SK-N-SH (cell line): Measurements from ENCODE around the gene APH1B. TPM values are rescaled to one million over a fixed set of nuclear protein-coding genes. Genes with fewer than 3 reads are reported as not detected.

Experiments
- CTCF ChIA-PET: fragments of 300-600, 350-600 bp; formaldehyde crosslinking; extraction: SDS; loops from one replicate; lab custom pipeline; 2021; lab: Yijun Ruan, JAX
- POLR2A ChIA-PET: fragments of 350-600 bp; sonication (Branson Sonifier 250); formaldehyde crosslinking; extraction: SDS; loops from one replicate; lab custom pipeline; 2020; ENCODE audit warnings: antibody characterized with exemption, inconsistent platforms; lab: Yijun Ruan, JAX
- DNase-seq: peaks from one replicate; pipeline ENCODE4 v3.0.0; 2012
- H2AFZ ChIP-seq: fragments of 200-600 bp; sonication (generic); 2 replicates; pipeline ENCODE4 v1.8.1; 2016; ENCODE audit warnings: antibody characterized with exemption, mild to moderate bottlenecking, low read depth
- H3F3A ChIP-seq: fragments of 200-600 bp; sonication (generic); replicated peaks from 2 replicates; pipeline ENCODE3; 2016; ENCODE audit warnings: antibody characterized with exemption, mild to moderate bottlenecking; ENCODE audit not compliant: insufficient read depth
- H3K27ac ChIP-seq, 2 experiments: fragments of 200-500 bp in 1 of 2; fragments of 200-600 bp in 1 of 2; sonication (Bioruptor generic) in 1 of 2; sonication (generic), shearing (Covaris generic) in 1 of 2; 2 replicates each; pipeline versions ENCODE4 v1.5.1 to v1.6.1; 2014 to 2016; ENCODE audit warnings: low read depth in 2 of 2, inconsistent platforms in 1 of 2, low read length in 1 of 2, mild to moderate bottlenecking in 1 of 2, mixed read lengths in 1 of 2
- H3K27me3 ChIP-seq: fragments of 200-600 bp; sonication (generic), shearing (Covaris generic); 2 replicates; pipeline ENCODE4 v1.6.1; 2016; ENCODE audit warnings: mixed run types; ENCODE audit not compliant: insufficient read depth
- H3K36me3 ChIP-seq, 2 experiments: fragments of 200-500 bp in 1 of 2; fragments of 200-600 bp in 1 of 2; sonication (Bioruptor generic) in 1 of 2; sonication (generic) in 1 of 2; replicated peaks in 1 of 2; 2 replicates each; pipeline versions ENCODE3 to v1.5.1; 2014 to 2016; ENCODE audit warnings: low read length in 1 of 2, mild to moderate bottlenecking in 1 of 2; ENCODE audit not compliant: insufficient read depth in 2 of 2, control insufficient read depth in 1 of 2
- H3K4me1 ChIP-seq, 2 experiments: fragments of 200-500 bp in 1 of 2; fragments of 200-600 bp in 1 of 2; sonication (Bioruptor generic) in 1 of 2; sonication (generic), shearing (Covaris generic) in 1 of 2; 2 replicates each; pipeline versions ENCODE4 v1.5.1 to v1.6.1; 2014 to 2016; ENCODE audit warnings: low read depth in 1 of 2, low read length in 1 of 2, mixed run types in 1 of 2; ENCODE audit not compliant: insufficient read depth in 2 of 2, control insufficient read depth in 1 of 2
- H3K4me2 ChIP-seq: fragments of 200-600 bp; sonication (generic), shearing (Covaris generic); 2 replicates; pipeline ENCODE4 v1.6.1; 2017; ENCODE audit warnings: mixed run types
- H3K4me3 ChIP-seq, 2 experiments: fragments of 200-500 bp in 1 of 2; fragments of 200-600 bp in 1 of 2; sonication (Bioruptor generic) in 1 of 2; sonication (generic), shearing (Covaris generic) in 1 of 2; 2 replicates each; pipeline versions ENCODE4 v1.5.1 to v1.8.1; 2014 to 2016; ENCODE audit warnings: low read depth in 2 of 2, inconsistent platforms in 1 of 2, low read length in 1 of 2, mild to moderate bottlenecking in 1 of 2, mixed read lengths in 1 of 2, moderate library complexity in 1 of 2
- H3K79me2 ChIP-seq: fragments of 200-600 bp; sonication (generic); 2 replicates; pipeline ENCODE4 v1.8.1; 2017; ENCODE audit warnings: mild to moderate bottlenecking; ENCODE audit not compliant: insufficient read depth
- H3K9ac ChIP-seq: fragments of 200-600 bp; sonication (generic); 2 replicates; pipeline ENCODE4 v1.6.1; 2017; ENCODE audit warnings: mixed run types
- H3K9me2 ChIP-seq: fragments of 200-600 bp; sonication (generic); 2 replicates; pipeline ENCODE4 v1.6.1; 2017; ENCODE audit warnings: mixed run types
- H3K9me3 ChIP-seq: fragments of 200-600 bp; sonication (generic); 2 replicates; pipeline ENCODE4 v1.6.1; 2017; ENCODE audit warnings: mixed run types, mild to moderate bottlenecking, moderate library complexity
- H4K20me1 ChIP-seq: fragments of 200-600 bp; sonication (generic); 2 replicates; pipeline ENCODE4 v1.6.1; 2017; ENCODE audit warnings: mild to moderate bottlenecking, mixed run types; ENCODE audit not compliant: insufficient read depth
- EP300 ChIP-seq, 2 experiments: IDR thresholded peaks; 2 replicates each; pipeline versions ENCODE4 v1.4.0 to v1.6.1; 2012; ENCODE audit warnings: borderline replicate concordance in 1 of 2, low read depth in 1 of 2, low read length in 1 of 2
- GABPA ChIP-seq: IDR thresholded peaks from 2 replicates; pipeline ENCODE4 v1.4.0; 2012; ENCODE audit warnings: low read depth, mild to moderate bottlenecking
- GATA2 ChIP-seq: sonication (generic); formaldehyde crosslinking; IDR thresholded peaks from 2 replicates; pipeline ENCODE4 v1.5.0; 2020; ENCODE audit warnings: mild to moderate bottlenecking, missing genetic modification reagents
- RCOR1 ChIP-seq: fragments of 150-350 bp; IDR thresholded peaks from 2 replicates; pipeline ENCODE4 v1.6.1; 2017; ENCODE audit warnings: antibody characterized with exemption, low read length
- SMC3 ChIP-seq: IDR thresholded peaks from 2 replicates; pipeline ENCODE4 v1.6.1; 2012; ENCODE audit warnings: low read depth, low read length, improper control_type of control experiment
- TCF12 ChIP-seq: IDR thresholded peaks from 2 replicates; pipeline ENCODE4 v1.4.0; 2012
- TEAD4 ChIP-seq: IDR thresholded peaks from 2 replicates; pipeline ENCODE4 v1.4.0; 2012; ENCODE audit warnings: mild to moderate bottlenecking, borderline replicate concordance; ENCODE audit not compliant: insufficient read depth
- YY1 ChIP-seq: IDR thresholded peaks from 2 replicates; pipeline ENCODE4 v1.4.0; 2012; ENCODE audit warnings: low read depth, mild to moderate bottlenecking
- WGBS: methylation state at CpG from one replicate; pipeline ENCODE4 v1.1.6; 2017; ENCODE audit warnings: low lambda C conversion rate; 5-methylcytosine and 5-hydroxymethylcytosine counted together
- polyA plus RNA-seq, 3 experiments: library from polyadenylated mRNA; depleted of rRNA; stranded (reverse); fragments of >200 nt; gene quantifications; 2 replicates each; pipeline ENCODE4 v1.2.3, GENCODE V29; 2012
- TF ChIP-seq, protein P1 (sequence below): IDR thresholded peaks from 2 replicates; pipeline ENCODE4 v1.6.1; 2012; ENCODE audit warnings: mild to moderate bottlenecking, low read depth, low read length, moderate library complexity
- TF ChIP-seq, protein P2 (sequence below): fragments of 150-350 bp; IDR thresholded peaks from 2 replicates; pipeline ENCODE4 v1.6.1; 2016; ENCODE audit warnings: mild to moderate bottlenecking, low read depth, low read length
- TF ChIP-seq, protein P3 (sequence below): IDR thresholded peaks from 2 replicates; pipeline ENCODE4 v1.4.0; 2012; ENCODE audit warnings: low read depth, borderline replicate concordance
- TF ChIP-seq, protein P4 (sequence below): fragments of 200-600 bp; sonication (generic); IDR thresholded peaks from 2 replicates; pipeline ENCODE4 v1.6.1; 2017; ENCODE audit warnings: antibody characterized with exemption, mild to moderate bottlenecking, moderate library complexity

The APH1B gene
- polyA plus RNA-seq, 1 of the 3 experiments (the other 2 are of a cell fraction), result 7.6 TPM

DNA sequence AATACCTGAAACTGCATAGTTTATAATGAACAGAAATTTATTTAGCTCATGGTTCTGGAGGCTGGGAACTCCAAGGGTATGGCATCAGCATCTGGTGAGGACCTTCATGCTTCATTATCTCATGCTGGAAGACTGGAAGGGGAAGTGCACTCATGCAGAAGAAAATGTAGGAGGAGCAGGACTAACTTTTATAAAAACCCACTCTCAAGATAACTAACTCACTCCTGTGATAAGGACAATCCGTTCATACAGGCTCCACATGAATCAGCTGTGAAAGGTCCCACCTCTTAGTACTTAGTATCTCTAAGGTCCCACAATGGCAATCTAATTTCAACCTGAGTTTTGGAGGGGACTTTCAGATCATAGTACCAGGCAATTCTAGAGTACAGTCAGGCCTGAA is 33.6 kb upstream of the APH1B start:
- Histone ChIP-seq H3K27ac (no peak overlapping the region), H3K4me1 (peaks cover 0 to 4% of the 10 kb centered on the region in 2 experiments; a peak in 1 of 4 replicates)
- CTCF ChIA-PET, result no interaction called here

DNA sequence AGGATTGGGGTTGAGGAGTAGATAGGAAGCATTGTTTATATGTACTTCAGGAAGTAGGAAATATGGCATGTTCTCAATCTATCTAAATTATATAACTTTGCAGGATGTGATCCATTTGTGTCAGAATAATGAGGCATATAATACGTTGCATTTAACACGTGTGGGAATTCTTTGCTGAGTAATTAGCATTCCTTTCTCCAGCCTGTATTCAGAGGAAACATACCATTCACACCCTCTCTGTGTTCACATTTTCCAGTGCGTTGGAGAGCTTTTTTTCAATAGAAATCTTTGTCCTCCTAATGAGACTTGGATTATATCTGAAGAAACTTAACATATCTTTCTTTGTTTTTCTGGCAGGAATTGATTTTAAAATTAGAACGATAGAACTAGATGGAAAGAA is 33.0 kb upstream of the APH1B start:
- Histone ChIP-seq H4K20me1 (no peaks in the 10 kb centered on the region), H3K4me1 (no peaks in the 10 kb centered on the region; a peak in 1 of 4 replicates), H3K9ac (no peak overlapping the region), H3K4me3 (no peak overlapping the region), H3K79me2 (peaks cover 20% of the 10 kb centered on the region), H3K36me3 (peaks cover 0 to 18% of the 10 kb centered on the region in 2 experiments), H3F3A (peaks cover 12% of the 10 kb centered on the region), H2AFZ (no peak overlapping the region), H3K9me2 (no peaks in the 10 kb centered on the region), H3K4me2 (no peak overlapping the region), H3K27ac (no peak overlapping the region), H3K9me3 (no peaks in the 10 kb centered on the region), H3K27me3 (no peaks in the 10 kb centered on the region)
- no peak for DNase-seq
- ChIA-PET CTCF (no interaction called here), POLR2A (interaction anchor here (0.6 kb wide), 1 partner anchor 29 kb away, joined by 3 read pairs; no protein-coding TSS in a partner anchor)
- TF ChIP-seq TEAD4 (no peak), EP300 (IDR thresholded peaks at IDR 0.05; ENCODE audit: borderline replicate concordance in 1 of 2, low read depth in 1 of 2, low read length in 1 of 2) (no peak), SMC3 (no peak), YY1 (no peak), TCF12 (no peak), GATA2 (CRISPR knock-in tag) (no peak)
- TF ChIP-seq, protein P1, sequence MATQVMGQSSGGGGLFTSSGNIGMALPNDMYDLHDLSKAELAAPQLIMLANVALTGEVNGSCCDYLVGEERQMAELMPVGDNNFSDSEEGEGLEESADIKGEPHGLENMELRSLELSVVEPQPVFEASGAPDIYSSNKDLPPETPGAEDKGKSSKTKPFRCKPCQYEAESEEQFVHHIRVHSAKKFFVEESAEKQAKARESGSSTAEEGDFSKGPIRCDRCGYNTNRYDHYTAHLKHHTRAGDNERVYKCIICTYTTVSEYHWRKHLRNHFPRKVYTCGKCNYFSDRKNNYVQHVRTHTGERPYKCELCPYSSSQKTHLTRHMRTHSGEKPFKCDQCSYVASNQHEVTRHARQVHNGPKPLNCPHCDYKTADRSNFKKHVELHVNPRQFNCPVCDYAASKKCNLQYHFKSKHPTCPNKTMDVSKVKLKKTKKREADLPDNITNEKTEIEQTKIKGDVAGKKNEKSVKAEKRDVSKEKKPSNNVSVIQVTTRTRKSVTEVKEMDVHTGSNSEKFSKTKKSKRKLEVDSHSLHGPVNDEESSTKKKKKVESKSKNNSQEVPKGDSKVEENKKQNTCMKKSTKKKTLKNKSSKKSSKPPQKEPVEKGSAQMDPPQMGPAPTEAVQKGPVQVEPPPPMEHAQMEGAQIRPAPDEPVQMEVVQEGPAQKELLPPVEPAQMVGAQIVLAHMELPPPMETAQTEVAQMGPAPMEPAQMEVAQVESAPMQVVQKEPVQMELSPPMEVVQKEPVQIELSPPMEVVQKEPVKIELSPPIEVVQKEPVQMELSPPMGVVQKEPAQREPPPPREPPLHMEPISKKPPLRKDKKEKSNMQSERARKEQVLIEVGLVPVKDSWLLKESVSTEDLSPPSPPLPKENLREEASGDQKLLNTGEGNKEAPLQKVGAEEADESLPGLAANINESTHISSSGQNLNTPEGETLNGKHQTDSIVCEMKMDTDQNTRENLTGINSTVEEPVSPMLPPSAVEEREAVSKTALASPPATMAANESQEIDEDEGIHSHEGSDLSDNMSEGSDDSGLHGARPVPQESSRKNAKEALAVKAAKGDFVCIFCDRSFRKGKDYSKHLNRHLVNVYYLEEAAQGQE, result no peak
- TF ChIP-seq, protein P2, sequence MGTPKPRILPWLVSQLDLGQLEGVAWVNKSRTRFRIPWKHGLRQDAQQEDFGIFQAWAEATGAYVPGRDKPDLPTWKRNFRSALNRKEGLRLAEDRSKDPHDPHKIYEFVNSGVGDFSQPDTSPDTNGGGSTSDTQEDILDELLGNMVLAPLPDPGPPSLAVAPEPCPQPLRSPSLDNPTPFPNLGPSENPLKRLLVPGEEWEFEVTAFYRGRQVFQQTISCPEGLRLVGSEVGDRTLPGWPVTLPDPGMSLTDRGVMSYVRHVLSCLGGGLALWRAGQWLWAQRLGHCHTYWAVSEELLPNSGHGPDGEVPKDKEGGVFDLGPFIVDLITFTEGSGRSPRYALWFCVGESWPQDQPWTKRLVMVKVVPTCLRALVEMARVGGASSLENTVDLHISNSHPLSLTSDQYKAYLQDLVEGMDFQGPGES, result no peak
- TF ChIP-seq, protein P3, sequence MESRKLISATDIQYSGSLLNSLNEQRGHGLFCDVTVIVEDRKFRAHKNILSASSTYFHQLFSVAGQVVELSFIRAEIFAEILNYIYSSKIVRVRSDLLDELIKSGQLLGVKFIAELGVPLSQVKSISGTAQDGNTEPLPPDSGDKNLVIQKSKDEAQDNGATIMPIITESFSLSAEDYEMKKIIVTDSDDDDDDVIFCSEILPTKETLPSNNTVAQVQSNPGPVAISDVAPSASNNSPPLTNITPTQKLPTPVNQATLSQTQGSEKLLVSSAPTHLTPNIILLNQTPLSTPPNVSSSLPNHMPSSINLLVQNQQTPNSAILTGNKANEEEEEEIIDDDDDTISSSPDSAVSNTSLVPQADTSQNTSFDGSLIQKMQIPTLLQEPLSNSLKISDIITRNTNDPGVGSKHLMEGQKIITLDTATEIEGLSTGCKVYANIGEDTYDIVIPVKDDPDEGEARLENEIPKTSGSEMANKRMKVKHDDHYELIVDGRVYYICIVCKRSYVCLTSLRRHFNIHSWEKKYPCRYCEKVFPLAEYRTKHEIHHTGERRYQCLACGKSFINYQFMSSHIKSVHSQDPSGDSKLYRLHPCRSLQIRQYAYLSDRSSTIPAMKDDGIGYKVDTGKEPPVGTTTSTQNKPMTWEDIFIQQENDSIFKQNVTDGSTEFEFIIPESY, result no peak
- 89% methylated on average over 4 of the region's 4 CpGs for WGBS

More for the DNA sequence above, 33.6 kb upstream of the APH1B start:
- peaks cover 6% of the 10 kb centered on the region for H3F3A ChIP-seq
- peaks cover 21% of the 10 kb centered on the region for H3K79me2 ChIP-seq
- DNase-seq, result no peak
- H3K27me3 ChIP-seq, result no peaks in the 10 kb centered on the region
- H3K4me2 ChIP-seq, result no peak overlapping the region
- POLR2A ChIA-PET, result no interaction called here
- no peak for TF ChIP-seq GABPA
- TF ChIP-seq, protein P4, sequence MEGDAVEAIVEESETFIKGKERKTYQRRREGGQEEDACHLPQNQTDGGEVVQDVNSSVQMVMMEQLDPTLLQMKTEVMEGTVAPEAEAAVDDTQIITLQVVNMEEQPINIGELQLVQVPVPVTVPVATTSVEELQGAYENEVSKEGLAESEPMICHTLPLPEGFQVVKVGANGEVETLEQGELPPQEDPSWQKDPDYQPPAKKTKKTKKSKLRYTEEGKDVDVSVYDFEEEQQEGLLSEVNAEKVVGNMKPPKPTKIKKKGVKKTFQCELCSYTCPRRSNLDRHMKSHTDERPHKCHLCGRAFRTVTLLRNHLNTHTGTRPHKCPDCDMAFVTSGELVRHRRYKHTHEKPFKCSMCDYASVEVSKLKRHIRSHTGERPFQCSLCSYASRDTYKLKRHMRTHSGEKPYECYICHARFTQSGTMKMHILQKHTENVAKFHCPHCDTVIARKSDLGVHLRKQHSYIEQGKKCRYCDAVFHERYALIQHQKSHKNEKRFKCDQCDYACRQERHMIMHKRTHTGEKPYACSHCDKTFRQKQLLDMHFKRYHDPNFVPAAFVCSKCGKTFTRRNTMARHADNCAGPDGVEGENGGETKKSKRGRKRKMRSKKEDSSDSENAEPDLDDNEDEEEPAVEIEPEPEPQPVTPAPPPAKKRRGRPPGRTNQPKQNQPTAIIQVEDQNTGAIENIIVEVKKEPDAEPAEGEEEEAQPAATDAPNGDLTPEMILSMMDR, result no peak
- no peak for TF ChIP-seq RCOR1
- TF ChIP-seq, all 33 proteins: peak for 0
- Histone ChIP-seq H2AFZ (no peak overlapping the region), H3K4me3 (no peak overlapping the region), H3K9me3 (no peaks in the 10 kb centered on the region), H3K9ac (no peak overlapping the region), H3K9me2 (no peaks in the 10 kb centered on the region), H3K36me3 (peaks cover 0 to 18% of the 10 kb centered on the region in 2 experiments), H4K20me1 (no peaks in the 10 kb centered on the region)
- WGBS, result 100% methylated on average over 1 of the region's 1 CpG
